Smooth muscle cell of the brain vasculature (primary cell): ENCODE measurements around the gene ATG16L1.
A peak's percentile ranks its signal among the peaks of the same experiment; 100 is the strongest.

Source experiments
- DNase-seq: peaks from one replicate; pipeline ENCODE4 v3.0.0-alpha.2; 2012; ENCODE audit warnings: low read depth, low spot score

ATG16L1 gene

DNA sequence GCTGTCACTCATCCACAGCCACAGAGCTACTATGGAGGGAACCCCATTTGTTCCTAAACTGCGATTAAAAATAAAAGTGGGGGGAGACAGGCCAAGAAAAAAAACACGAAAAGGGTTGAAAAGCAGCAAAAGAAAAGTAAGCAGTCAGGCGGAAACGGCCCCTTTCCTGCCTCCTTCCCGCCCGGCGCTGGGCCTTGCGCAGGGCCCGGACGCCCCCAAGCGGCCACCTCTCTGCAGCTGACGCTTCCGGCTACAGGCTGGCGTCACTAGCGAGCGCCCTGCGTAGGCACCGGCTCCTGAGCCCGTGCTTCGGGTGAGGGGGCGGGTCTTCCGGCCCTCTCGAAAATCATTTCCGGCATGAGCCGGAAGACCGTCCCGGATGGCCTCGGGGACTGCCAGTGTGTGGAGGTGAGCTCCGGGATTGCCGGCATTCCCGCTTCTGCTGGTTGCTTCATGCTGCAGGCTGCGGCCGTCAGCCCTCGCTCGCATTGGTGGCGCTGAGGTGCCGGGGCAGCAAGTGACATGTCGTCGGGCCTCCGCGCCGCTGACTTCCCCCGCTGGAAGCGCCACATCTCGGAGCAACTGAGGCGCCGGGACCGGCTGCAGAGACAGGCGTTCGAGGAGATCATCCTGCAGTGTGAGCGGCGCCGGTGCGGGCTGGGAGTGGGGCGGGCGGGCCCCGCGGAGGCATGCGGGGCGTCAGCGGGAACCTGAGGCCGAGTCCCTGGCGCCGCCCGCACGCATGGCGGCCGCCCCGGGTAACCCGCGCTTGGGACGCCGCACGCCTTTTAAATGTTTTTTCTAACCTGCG, at the start of gene ATG16L1:
TSS of gene ATG16L1 (plus strand) at position 368 of the 811 bp plus-strand sequence. CDS start at position 523, 155 bp downstream.
- peak; percentile 91 for DNase-seq

DNA sequence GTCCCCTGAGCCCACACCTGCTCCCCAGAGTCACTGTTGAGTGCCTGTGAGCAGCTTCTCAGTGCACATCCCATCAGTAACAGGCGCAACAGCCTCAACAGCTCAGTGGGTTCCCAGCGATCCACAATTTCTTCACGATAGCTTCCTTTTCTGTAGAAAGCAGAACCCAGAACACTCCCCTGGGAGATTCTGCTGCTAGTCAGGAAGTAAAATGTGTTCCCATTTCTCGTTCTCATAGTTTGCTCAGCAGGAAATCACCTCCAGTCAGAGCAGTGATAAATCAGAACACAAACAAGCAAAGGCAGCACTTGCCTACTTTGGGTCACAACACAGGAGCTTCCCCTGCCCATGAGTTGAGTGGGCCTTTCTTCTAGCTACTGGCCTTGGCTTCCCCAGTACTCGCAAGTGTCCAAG, 48.9 kb upstream of the ATG16L1 start:
- DNase-seq, result no peak

GRCh38 chr2:233203060-233203459, 48.4 kb upstream of the ATG16L1 start:
- no peak for DNase-seq

DNA sequence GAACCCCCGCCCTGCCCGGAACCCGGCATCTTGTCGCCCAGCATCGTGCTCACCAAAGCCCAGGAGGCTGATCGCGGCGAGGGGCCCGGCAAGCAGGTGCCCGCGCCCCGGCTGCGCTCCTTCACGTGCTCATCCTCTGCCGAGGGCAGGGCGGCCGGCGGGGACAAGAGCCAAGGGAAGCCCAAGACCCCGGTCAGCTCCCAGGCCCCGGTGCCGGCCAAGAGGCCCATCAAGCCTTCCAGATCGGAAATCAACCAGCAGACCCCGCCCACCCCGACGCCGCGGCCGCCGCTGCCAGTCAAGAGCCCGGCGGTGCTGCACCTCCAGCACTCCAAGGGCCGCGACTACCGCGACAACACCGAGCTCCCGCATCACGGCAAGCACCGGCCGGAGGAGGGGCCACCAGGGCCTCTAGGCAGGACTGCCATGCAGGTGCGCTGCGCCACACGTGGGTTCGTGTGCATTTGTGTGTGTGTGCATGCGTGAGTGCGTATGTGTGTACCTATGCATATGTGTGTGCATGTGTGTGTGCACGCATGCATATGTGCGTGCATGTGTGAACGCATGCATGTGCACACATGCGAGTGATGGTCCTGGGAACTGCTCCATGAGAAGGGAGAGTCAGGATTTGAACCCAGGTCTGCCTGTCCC, 47.1 kb upstream of the ATG16L1 start:
- no peak for DNase-seq

DNA sequence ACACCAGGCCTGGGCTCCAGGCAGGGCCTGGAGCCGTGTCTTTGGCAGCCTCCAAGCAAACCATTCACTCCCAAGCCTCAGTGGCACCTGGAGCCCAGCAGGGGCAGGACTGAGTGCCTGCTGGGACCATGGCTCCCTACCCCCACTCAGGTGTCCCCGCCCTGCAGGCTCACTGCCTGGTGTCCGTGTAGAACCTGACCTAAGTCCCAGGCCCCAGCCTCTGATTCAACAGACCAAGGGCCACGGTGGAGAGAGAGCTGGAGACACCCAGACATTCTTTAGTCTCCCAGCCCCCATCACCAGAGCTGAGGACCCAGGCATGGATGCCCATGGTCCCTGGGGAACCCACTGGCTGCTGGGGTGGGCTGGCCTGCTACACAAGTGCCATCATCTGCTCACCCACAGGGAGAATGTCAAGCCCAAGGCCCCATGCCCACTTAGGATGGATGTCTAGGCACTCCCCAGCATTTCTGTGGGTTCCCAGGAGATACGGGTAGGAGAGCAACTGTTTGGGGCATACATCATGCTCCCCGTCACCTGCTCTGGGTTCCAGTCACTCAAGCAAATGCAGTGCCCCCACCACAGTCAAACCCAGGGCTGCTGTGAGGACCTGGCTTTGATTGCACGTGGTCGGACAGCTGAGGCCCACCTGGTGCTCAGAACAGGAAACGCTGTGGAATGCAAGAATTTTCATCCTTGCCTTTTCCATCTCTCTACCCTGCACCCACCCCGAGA, 42.9 kb upstream of the ATG16L1 start:
- no peak for DNase-seq

GRCh38 chr2:233209117-233209532, 42.3 kb upstream of the ATG16L1 start:
- DNase-seq, result no peak

DNA sequence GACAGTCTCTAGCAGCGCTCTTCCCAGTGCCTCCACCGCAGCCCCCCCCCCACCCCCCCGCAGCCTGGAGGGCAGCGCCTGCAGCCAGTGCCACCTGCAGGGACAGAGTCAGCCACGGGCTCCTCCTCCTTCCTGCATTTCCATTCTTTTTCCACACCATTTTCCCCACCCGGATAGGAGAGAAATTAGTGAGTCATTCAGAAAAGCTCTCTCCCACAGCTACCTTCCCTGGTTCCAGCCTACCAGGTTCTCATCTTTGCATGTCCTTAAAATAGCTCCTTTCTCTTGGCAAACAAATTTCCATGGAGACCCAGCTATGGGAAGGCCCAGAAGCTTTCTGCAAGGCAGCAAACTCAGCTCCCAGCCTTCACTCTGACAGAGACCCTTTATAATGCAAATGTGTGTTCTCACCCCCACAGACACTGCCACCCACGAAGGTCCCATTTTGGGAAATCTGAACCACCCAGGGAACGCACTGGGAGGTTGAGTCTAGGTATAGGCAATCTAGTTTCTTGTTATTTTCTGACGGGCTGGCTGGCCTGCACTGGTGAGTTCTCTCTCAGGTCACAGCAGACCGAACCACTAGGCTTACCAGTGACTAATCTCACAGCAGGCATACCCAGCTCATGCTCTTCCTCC, 41.8 kb upstream of the ATG16L1 start:
- peak; percentile 47 for DNase-seq

DNA sequence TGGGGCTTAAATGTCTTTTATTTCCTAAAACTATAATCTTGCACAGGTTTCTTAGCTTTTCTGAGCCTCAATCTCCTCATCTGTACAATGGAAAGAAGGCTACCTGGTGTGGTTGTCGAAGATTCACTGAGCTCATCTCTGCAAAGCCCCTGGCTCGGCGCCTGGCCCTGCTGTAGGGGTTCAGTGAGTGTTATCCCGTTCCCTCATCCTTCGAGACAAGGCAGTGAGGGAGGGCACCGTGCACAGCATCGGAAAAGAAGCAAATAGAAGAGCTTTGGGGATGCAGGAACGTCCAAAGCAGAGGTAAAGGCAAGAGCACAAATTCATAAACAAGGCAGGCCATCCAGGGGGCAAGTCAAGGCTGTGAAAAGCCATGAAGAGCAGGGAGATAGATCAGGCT, 41.2 kb upstream of the ATG16L1 start:
- DNase-seq, result no peak

DNA sequence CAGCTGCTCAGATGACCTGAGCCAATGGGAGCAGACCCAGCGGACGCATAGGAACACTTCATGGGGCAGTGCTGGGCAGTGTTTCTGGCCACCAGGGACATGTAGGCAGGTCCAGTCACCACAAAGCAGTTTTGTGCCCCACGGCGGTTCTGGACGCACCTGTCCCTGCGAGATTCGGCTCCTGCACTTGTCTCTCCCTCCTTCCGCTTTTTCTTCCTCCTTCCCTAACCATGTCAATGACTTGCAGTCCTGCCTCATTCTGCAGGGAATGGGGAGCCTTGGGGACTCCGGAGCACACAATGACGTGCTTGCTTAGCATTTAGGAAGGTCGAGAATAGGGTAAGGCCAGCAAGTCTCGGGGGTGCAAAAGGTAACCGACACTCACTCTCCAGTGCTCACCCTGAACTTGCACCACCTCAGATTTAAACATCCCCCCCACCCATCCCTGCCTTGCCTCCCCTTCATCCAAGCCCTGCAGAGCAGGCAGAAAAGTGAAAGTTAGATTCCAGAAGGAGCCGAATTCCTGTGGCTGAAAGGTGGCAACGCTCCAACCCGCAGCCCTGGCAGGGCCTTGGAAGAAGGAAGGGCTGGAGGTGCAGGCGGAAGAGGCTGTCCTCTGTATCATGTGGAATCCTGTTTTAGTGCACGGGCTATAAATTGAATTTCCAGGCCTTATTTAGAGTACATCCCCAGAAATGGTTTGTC, 40.5 kb upstream of the ATG16L1 start:
- peak; percentile 77 for DNase-seq

DNA sequence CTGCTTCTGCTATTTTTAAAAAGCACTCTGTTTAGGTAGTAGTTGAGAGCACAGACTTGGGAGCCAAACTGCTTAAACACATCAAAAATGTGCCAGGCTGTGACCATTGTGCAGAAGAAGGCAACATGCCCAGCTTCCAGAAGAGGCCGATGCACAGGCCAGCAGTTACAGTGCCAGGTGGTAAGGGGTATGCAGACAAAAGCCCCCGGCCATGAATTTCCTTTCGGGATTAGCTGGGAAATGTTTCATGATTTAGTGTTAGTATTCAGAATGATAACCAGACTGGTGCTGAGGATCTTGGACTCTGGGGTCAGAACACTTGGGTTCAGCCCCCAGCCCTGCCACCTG, 40.0 kb upstream of the ATG16L1 start:
- no peak for DNase-seq

DNA sequence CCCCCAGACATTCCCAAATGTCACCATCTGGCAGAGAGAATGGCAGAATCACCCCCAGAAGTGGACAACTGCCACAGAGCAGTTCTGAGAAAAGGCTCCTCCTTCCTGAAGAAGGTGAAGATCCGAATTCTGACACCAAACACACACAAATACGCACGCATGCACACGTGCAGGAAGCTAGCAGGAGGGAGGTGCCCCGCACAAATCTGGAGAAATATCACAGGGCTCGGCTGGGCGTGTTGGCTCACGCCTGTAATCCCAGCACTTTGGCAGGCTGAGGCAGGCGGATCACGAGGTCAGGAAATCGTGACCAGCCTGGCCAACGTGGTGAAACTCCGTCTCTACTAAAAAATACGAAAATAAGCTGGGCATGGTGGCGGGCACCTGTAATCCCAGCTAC, 38.5 kb upstream of the ATG16L1 start:
- DNase-seq, result no peak

- no peak for DNase-seq
These were observed 37.5 kb upstream of the ATG16L1 start for GRCh38 chr2:233213975-233214374.

GRCh38 chr2:233217892-233218377, 33.5 kb upstream of the ATG16L1 start:
- no peak for DNase-seq

DNA sequence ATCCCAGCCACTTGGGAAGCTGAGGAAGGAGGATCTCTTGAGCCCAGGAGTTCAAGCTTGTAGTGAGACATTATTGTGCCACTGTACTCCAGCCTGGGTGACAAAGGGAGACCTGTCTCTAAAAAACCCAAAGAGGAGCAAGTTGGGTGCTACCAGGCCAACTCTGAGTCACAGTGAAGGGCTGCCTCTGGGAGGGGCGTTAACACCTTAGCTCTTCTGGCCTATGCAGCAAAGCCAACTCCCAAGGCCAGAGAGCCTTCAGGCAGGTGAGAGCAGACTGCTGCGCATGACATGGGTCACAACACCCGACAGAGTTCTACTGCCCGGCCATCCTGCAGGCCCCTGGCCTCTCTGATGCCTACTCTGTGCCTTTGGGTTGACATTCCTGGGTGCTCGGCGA, 32.6 kb upstream of the ATG16L1 start:
- no peak for DNase-seq

DNA sequence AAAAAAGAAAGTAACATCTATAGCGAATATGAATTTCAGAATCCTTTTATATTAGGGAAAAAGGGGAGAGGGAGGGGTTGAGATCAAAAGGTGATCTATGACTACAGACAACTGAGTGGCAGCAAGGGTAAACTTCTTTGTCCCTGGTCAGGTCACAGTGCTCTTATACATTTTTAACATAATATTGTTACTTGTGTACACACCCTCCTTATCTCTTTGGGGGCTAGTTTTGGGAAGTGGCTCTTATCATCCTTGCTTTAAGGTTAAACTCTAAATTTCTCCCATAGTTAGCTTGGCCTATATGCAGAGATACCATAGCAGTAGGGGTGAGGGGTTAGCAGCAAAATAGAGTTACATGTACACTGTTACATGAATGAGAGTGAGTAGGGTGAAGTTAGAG, 31.6 kb upstream of the ATG16L1 start:
- no peak for DNase-seq

- DNase-seq, result no peak
These were observed 30.0 kb upstream of the ATG16L1 start for GRCh38 chr2:233221378-233222063.

DNA sequence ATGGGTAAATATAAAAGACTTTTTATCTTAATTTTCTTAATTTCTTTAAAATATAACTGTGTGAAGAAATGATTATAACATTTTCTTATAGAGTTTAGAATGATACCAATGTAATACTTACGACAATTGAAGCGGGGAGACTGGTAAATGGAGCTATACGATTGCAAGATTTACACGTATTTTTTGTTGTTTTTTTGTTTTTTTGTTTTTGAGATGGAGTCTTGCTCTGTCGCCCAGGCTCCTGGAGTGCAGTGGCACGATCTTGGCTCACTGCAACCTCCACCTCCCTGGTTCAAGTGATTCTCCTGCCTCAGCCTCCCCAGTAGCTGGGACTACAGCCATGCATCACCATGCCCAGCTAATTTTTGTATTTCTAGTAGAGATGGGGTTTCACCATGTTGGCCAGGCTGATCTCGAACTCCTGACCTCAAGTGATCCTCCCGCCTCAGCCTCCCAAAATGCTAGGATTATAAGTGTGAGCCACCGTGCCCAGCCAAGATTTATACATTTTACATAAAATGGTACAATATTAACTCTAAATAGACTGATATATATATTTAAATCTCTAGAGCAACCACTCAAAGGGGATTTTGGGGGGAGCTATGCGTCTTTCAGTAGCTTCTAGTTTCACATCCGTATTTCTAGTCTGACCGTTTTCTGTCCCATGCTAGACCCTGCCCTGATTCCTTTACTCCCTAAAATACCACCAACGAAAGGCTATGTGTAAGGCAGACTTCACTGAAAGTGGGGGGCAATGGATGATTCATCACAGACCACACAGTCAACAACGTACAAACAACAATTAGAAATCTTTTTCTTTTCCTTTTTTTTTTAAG, 28.2 kb upstream of the ATG16L1 start:
- no peak for DNase-seq

- DNase-seq, result no peak
These were observed 26.0 kb upstream of the ATG16L1 start for GRCh38 chr2:233225230-233226068.

GRCh38 chr2:233226511-233227031, 24.9 kb upstream of the ATG16L1 start:
- no peak for DNase-seq
